GM23338 (cell line): Measurements from ENCODE around the gene APOB.

Source experiments
- CREB1 ChIP-seq: fragments of 250-450 bp; sonication (Bioruptor Pico); IDR thresholded peaks from 2 replicates; pipeline ENCODE4 v1.5.0; 2020; ENCODE audit warnings: low read depth, mild to moderate bottlenecking, moderate library complexity
- CTCF ChIP-seq, 2 experiments: fragments of 200-600 bp in 1 of 2; sonication (generic) in 1 of 2; conservative IDR thresholded peaks; 2 replicates each; pipeline versions ENCODE4 v1.5.1 to v1.6.1; 2016 to 2017; ENCODE audit warnings: antibody characterized with exemption in 2 of 2, low read depth in 2 of 2, mild to moderate bottlenecking in 2 of 2, moderate library complexity in 1 of 2
- EZH2 ChIP-seq: fragments of 200-600 bp; sonication (generic); IDR thresholded peaks from one replicate; pipeline ENCODE4 v1.8.0; 2017; ENCODE audit warnings: antibody characterized with exemption, mild to moderate bottlenecking, low read depth; ENCODE audit not compliant: unreplicated experiment
- EZH2phosphoT487 ChIP-seq: fragments of 200-600 bp; sonication (generic); IDR thresholded peaks from one replicate; pipeline ENCODE4 v1.8.1; 2018; ENCODE audit warnings: antibody characterized with exemption; ENCODE audit not compliant: unreplicated experiment
- JUNB ChIP-seq: IDR thresholded peaks from one replicate; pipeline ENCODE4 v1.6.1; 2016; ENCODE audit warnings: antibody characterized with exemption; ENCODE audit not compliant: unreplicated experiment
- NANOG ChIP-seq: IDR thresholded peaks from 2 replicates; pipeline ENCODE4 v1.6.1; 2016; ENCODE audit warnings: antibody characterized with exemption, borderline replicate concordance
- POLR2AphosphoS5 ChIP-seq: IDR thresholded peaks from 2 replicates; pipeline ENCODE4 v1.6.1; 2016; ENCODE audit warnings: antibody characterized with exemption, low read depth
- REST ChIP-seq: IDR thresholded peaks from one replicate; pipeline ENCODE4 v1.6.1; 2018; ENCODE audit warnings: antibody characterized with exemption; ENCODE audit not compliant: unreplicated experiment
- STAT1 ChIP-seq: IDR thresholded peaks from one replicate; pipeline ENCODE4 v1.6.1; 2016; ENCODE audit warnings: antibody characterized with exemption; ENCODE audit not compliant: unreplicated experiment
- ZNF114 ChIP-seq: fragments of 250-450 bp; sonication (Bioruptor Pico); IDR thresholded peaks from 2 replicates; pipeline ENCODE4 v1.5.0; 2020; ENCODE audit warnings: mild to moderate bottlenecking, moderate library complexity
- ZNF462 ChIP-seq: fragments of 250-450 bp; sonication (Bioruptor Pico); IDR thresholded peaks from 2 replicates; pipeline ENCODE4 v1.5.0; 2020; ENCODE audit warnings: mild to moderate bottlenecking, moderate library complexity

- TF ChIP-seq CTCF (conservative IDR thresholded peaks at IDR 0.05; ENCODE audit: low read depth in 2 of 2): no peak
- TF ChIP-seq EZH2: no peak
- TF ChIP-seq POLR2AphosphoS5: no peak
- no peak for TF ChIP-seq EZH2phosphoT487
- no peak for TF ChIP-seq REST
- TF ChIP-seq ZNF462: no peak
- TF ChIP-seq NANOG: no peak
- TF ChIP-seq CREB1 (CRISPR knock-in tag): no peak
- TF ChIP-seq JUNB: no peak
- no peak for TF ChIP-seq ZNF114
- TF ChIP-seq STAT1: no peak
Observed at GRCh38 chr2:21037671-21038108, 6.2 kb downstream of the APOB start.
